Effector memory CD4-positive, alpha-beta T cell (primary cell): ENCODE results near the gene VSIG2.

Source experiments
- DNase-seq, 3 donors: peaks; one replicate each; pipeline ENCODE4 v3.0.0-alpha.2; 2020
- H3K27ac ChIP-seq: 2 replicates; pipeline ENCODE4 v1.7.0; 2013; ENCODE audit warnings: mild to moderate bottlenecking, low read length, moderate library complexity; ENCODE audit not compliant: insufficient read depth, poor library complexity, severe bottlenecking
- H3K27me3 ChIP-seq: replicated peaks from 2 replicates; pipeline ENCODE4 v1.7.0; 2013; ENCODE audit warnings: mild to moderate bottlenecking, low read length; ENCODE audit not compliant: insufficient read depth, control insufficient read depth, poor library complexity, severe bottlenecking
- H3K36me3 ChIP-seq: 2 replicates; pipeline ENCODE4 v1.7.0; 2013; ENCODE audit warnings: mild to moderate bottlenecking, low read length, moderate library complexity; ENCODE audit not compliant: control insufficient read depth, insufficient read depth
- H3K4me1 ChIP-seq: 2 replicates; pipeline ENCODE4 v1.7.0; 2013; ENCODE audit warnings: low read length, mild to moderate bottlenecking; ENCODE audit not compliant: control insufficient read depth, insufficient read depth, poor library complexity, severe bottlenecking
- H3K4me3 ChIP-seq: 2 replicates; pipeline ENCODE4 v1.7.0; 2013; ENCODE audit warnings: low read length, low read depth, mild to moderate bottlenecking; ENCODE audit not compliant: insufficient read depth, poor library complexity, severe bottlenecking
- H3K9me3 ChIP-seq: 2 replicates; pipeline ENCODE4 v1.7.0; 2013; ENCODE audit warnings: mild to moderate bottlenecking, low read length, moderate library complexity; ENCODE audit not compliant: control insufficient read depth

VSIG2 gene

DNA sequence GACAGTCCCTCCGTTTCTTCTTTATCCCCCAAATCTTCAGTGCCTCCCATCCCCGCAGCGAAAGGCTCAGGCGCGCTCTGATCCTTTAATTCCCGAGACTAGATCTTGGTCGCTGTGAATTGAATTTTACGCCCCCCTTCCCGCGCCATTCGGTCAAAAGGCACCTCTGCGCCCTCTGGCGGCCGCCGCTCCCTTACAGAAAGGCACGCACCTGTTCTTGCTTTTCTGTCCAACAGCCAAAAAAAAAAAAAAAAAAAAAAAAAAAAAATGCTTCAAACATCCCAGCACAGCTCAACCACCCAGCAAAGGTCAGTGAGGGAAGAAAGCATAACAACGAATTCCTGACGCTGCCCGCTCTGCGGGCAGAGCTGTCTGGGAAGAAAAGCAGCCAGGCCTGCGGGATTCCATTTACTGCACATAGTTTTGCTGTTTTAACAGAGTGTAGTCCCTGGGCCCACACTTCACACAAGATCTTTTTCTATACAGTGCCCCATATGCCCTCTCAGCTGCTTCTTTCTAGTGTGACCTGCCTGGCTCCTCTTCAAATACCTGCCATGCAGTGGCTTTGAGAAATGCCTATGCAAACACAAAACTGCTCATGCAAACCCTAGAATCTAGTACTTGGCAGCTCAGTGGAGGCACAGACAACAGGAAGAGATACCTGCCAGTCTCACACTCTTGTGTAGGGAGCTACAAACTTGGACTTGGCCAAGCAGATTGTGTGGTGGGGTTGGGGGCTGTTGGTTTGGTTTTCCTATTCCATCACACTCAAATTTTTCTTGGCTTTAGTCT, 11.3 kb upstream of the VSIG2 start:
- peak; percentile 64 to 76 (median 65) for DNase-seq
- peaks cover 37% of the 10 kb centered on the region for H3K27me3 ChIP-seq
- no peaks in the 10 kb centered on the region for H3K9me3 ChIP-seq
- peak overlapping the region; percentile 70 for H3K4me3 ChIP-seq
- no peak overlapping the region for H3K27ac ChIP-seq
- H3K36me3 ChIP-seq = no peaks in the 10 kb centered on the region
- H3K4me1 ChIP-seq = peaks cover 34% of the 10 kb centered on the region

- Histone ChIP-seq H3K4me1 (peaks cover 37% of the 10 kb centered on the region), H3K27me3 (peaks cover 40% of the 10 kb centered on the region), H3K36me3 (no peaks in the 10 kb centered on the region), H3K4me3 (peak overlapping the region; percentile 70), H3K9me3 (no peaks in the 10 kb centered on the region), H3K27ac (no peak overlapping the region)
- DNase-seq = no peak
Measured at GRCh38 chr11:124762624-124763155, 10.6 kb upstream of the VSIG2 start.

- peak; percentile 43 to 55 (median 44) for DNase-seq
- Histone ChIP-seq H3K9me3 (no peaks in the 10 kb centered on the region), H3K36me3 (no peaks in the 10 kb centered on the region), H3K4me3 (peak within 1 kb of the TSS; percentile 70), H3K4me1 (peaks cover 37% of the 10 kb centered on the region), H3K27me3 (peaks cover 40% of the 10 kb centered on the region), H3K27ac (no peak within 1 kb of the TSS)
Measured at GRCh38 chr11:124762105-124762623, 10.1 kb upstream of the VSIG2 start, which contains the start of gene ESAM. ESAM (minus strand) TSS chr11:124762290; CDS start chr11:124762154, 136 bp downstream.

- H3K9me3 ChIP-seq = no peaks in the 10 kb centered on the region
- H3K4me3 ChIP-seq = peak overlapping the region; percentile 70
- H3K4me1 ChIP-seq = peaks cover 37% of the 10 kb centered on the region
- peaks cover 41% of the 10 kb centered on the region for H3K27me3 ChIP-seq
- H3K27ac ChIP-seq = no peak overlapping the region
- no peak for DNase-seq
- H3K36me3 ChIP-seq = no peaks in the 10 kb centered on the region
Measured at GRCh38 chr11:124761301-124762104, 9.4 kb upstream of the VSIG2 start.

DNA sequence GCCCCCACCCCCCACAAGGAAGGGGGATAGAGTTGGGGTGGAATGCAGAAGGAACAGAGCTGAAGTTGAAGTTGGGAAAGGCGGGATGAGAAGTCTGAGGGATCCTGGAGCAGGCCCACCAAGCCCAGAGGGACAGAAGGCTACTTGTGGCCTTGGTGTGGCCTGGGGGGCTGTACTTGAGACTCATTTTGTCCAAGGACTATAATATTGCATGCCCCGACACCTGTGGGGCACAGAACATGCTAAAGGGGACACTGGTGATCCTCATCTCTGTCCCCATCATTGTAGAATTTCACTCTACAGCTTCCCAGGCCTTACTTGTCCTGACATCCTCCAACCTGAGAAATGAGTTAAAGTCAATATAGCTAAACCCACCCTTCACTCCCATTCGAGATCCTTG, 8.8 kb upstream of the VSIG2 start:
- no peak overlapping the region for H3K4me3 ChIP-seq
- H3K9me3 ChIP-seq = no peaks in the 10 kb centered on the region
- peaks cover 43% of the 10 kb centered on the region for H3K27me3 ChIP-seq
- H3K36me3 ChIP-seq = no peaks in the 10 kb centered on the region
- no peak for DNase-seq
- H3K27ac ChIP-seq = no peak overlapping the region
- H3K4me1 ChIP-seq = peaks cover 37% of the 10 kb centered on the region

DNA sequence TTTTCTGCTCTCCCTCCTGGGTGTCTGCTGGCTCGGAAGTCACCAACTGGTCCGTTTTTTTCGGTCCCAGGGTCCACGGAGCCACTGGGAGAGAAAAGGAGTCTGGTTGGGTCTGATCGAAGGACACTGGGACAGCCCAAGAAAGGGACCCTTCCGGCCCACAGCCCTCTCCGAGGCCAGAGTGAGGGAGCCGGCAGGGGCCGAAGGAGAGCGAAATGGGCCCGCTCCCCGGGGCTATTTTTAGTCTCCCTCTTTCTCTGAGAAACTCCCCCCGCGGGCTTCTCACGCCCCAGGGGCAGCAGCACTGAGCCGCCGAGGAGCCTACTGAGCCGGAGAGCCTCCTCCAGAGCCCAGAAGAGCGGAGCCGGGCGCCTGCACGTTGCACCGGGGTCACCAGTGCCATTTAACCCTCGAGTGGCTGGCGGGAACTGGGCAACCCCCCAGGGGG, 8.2 kb upstream of the VSIG2 start:
- Histone ChIP-seq H3K27me3 (peaks cover 43% of the 10 kb centered on the region), H3K36me3 (no peaks in the 10 kb centered on the region), H3K4me3 (no peak overlapping the region), H3K4me1 (peaks cover 37% of the 10 kb centered on the region), H3K9me3 (no peaks in the 10 kb centered on the region), H3K27ac (no peak overlapping the region)
- DNase-seq = no peak

GRCh38 chr11:124759266-124760204, 7.5 kb upstream of the VSIG2 start:
- peak overlapping the region; percentile 24 for H3K4me3 ChIP-seq
- H3K36me3 ChIP-seq = no peaks in the 10 kb centered on the region
- peaks cover 43% of the 10 kb centered on the region for H3K27me3 ChIP-seq
- DNase-seq = no peak
- H3K4me1 ChIP-seq = peaks cover 37% of the 10 kb centered on the region
- no peaks in the 10 kb centered on the region for H3K9me3 ChIP-seq
- no peak overlapping the region for H3K27ac ChIP-seq

DNA sequence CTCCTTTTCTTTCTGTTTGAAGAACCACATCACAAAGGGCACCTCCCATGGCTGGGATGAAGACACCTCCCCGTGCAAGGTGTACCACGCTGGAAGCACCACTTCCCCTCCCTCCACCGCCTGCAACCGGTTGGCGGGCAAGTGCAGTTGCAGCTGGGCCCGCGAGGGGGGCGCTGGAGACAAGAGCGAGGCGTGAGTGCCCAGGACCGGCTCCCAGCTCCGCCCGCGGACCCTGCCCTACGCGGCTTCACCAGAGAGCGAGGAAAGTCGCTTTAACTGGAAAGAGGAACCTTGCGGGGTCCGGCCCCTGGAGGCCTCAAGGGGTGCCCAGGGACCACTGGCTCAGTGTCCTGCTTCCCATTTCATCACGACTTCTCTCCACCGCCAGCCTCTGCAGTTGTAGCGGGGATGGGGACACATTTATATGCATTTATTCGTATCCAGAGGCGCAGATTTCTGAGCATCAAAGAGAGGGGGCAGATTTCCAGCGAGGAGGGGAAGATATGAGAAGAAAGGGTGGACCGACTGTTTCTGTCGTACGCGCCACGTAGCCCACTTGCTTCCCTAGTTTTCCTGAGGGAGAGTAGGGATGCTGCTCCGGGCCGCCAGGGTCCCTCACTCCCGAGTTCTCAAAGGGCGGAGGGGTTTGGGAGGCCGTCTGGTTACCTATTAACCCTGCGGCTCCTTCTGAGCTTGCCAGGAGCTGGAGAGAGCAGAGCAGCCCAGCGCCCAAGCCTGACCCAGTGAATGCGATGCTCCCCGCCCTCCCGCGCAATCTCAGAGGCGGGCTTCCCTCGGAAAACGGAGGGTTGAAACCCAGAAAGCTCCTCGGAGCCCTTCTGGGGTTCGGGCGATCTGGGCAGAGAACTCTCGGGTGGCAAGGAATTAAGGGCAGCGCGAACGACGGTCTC, 6.6 kb upstream of the VSIG2 start:
- Histone ChIP-seq H3K4me3 (peak overlapping the region; percentile 24), H3K36me3 (no peaks in the 10 kb centered on the region), H3K4me1 (peaks cover 37% of the 10 kb centered on the region), H3K27ac (no peak overlapping the region), H3K9me3 (no peaks in the 10 kb centered on the region), H3K27me3 (peaks cover 43% of the 10 kb centered on the region)
- DNase-seq = peak; percentile 25 to 54 (median 41)
